Esophagus squamous epithelium (tissue), 4 donors: ENCODE data around the gene ISM2.

Source experiments
- CTCF ChIP-seq, 6 experiments: fragments of 450-650 bp in 4 of 6; fragments of 200-600 bp in 2 of 6; sonication (generic) in 2 of 6; IDR thresholded peaks; one replicate each; pipeline ENCODE4 v1.5.1; 2016 to 2019; ENCODE audit warnings: antibody characterized with exemption in 6 of 6, mild to moderate bottlenecking in 4 of 6, moderate library complexity in 4 of 6
- POLR2A ChIP-seq, 4 donors: fragments of 450-650 bp; IDR thresholded peaks; one replicate each; pipeline ENCODE4 v1.6.1; 2017; ENCODE audit warnings: antibody characterized with exemption in 4 of 4, mild to moderate bottlenecking in 4 of 4, moderate library complexity in 3 of 4

GRCh38 chr14:77442196-77442595 is 56.4 kb downstream of the ISM2 start:
- TF ChIP-seq CTCF (IDR thresholded peaks at IDR 0.05) (no peak), POLR2A (IDR thresholded peaks at IDR 0.05) (no peak)
